SK-N-SH (cell line): ENCODE data around the gene SLC22A7. TPM values are rescaled to one million over a fixed set of nuclear protein-coding genes. Genes with fewer than 3 reads are reported as not detected.

Experiments
- CTCF ChIA-PET: fragments of 300-600, 350-600 bp; formaldehyde crosslinking; extraction: SDS; loops from one replicate; lab custom pipeline; 2021; lab: Yijun Ruan, JAX
- POLR2A ChIA-PET: fragments of 350-600 bp; sonication (Branson Sonifier 250); formaldehyde crosslinking; extraction: SDS; loops from one replicate; lab custom pipeline; 2020; ENCODE audit warnings: antibody characterized with exemption, inconsistent platforms; lab: Yijun Ruan, JAX
- DNase-seq: peaks from one replicate; pipeline ENCODE4 v3.0.0; 2012
- H2AFZ ChIP-seq: fragments of 200-600 bp; sonication (generic); 2 replicates; pipeline ENCODE4 v1.8.1; 2016; ENCODE audit warnings: antibody characterized with exemption, mild to moderate bottlenecking, low read depth
- H3F3A ChIP-seq: fragments of 200-600 bp; sonication (generic); replicated peaks from 2 replicates; pipeline ENCODE3; 2016; ENCODE audit warnings: antibody characterized with exemption, mild to moderate bottlenecking; ENCODE audit not compliant: insufficient read depth
- H3K27ac ChIP-seq, 2 experiments: fragments of 200-500 bp in 1 of 2; fragments of 200-600 bp in 1 of 2; sonication (Bioruptor generic) in 1 of 2; sonication (generic), shearing (Covaris generic) in 1 of 2; 2 replicates each; pipeline versions ENCODE4 v1.5.1 to v1.6.1; 2014 to 2016; ENCODE audit warnings: low read depth in 2 of 2, inconsistent platforms in 1 of 2, low read length in 1 of 2, mild to moderate bottlenecking in 1 of 2, mixed read lengths in 1 of 2
- H3K27me3 ChIP-seq: fragments of 200-600 bp; sonication (generic), shearing (Covaris generic); 2 replicates; pipeline ENCODE4 v1.6.1; 2016; ENCODE audit warnings: mixed run types; ENCODE audit not compliant: insufficient read depth
- H3K36me3 ChIP-seq, 2 experiments: fragments of 200-500 bp in 1 of 2; fragments of 200-600 bp in 1 of 2; sonication (Bioruptor generic) in 1 of 2; sonication (generic) in 1 of 2; replicated peaks in 1 of 2; 2 replicates each; pipeline versions ENCODE3 to v1.5.1; 2014 to 2016; ENCODE audit warnings: low read length in 1 of 2, mild to moderate bottlenecking in 1 of 2; ENCODE audit not compliant: insufficient read depth in 2 of 2, control insufficient read depth in 1 of 2
- H3K4me1 ChIP-seq, 2 experiments: fragments of 200-500 bp in 1 of 2; fragments of 200-600 bp in 1 of 2; sonication (Bioruptor generic) in 1 of 2; sonication (generic), shearing (Covaris generic) in 1 of 2; 2 replicates each; pipeline versions ENCODE4 v1.5.1 to v1.6.1; 2014 to 2016; ENCODE audit warnings: low read depth in 1 of 2, low read length in 1 of 2, mixed run types in 1 of 2; ENCODE audit not compliant: insufficient read depth in 2 of 2, control insufficient read depth in 1 of 2
- H3K4me2 ChIP-seq: fragments of 200-600 bp; sonication (generic), shearing (Covaris generic); 2 replicates; pipeline ENCODE4 v1.6.1; 2017; ENCODE audit warnings: mixed run types
- H3K4me3 ChIP-seq, 2 experiments: fragments of 200-500 bp in 1 of 2; fragments of 200-600 bp in 1 of 2; sonication (Bioruptor generic) in 1 of 2; sonication (generic), shearing (Covaris generic) in 1 of 2; 2 replicates each; pipeline versions ENCODE4 v1.5.1 to v1.8.1; 2014 to 2016; ENCODE audit warnings: low read depth in 2 of 2, inconsistent platforms in 1 of 2, low read length in 1 of 2, mild to moderate bottlenecking in 1 of 2, mixed read lengths in 1 of 2, moderate library complexity in 1 of 2
- H3K79me2 ChIP-seq: fragments of 200-600 bp; sonication (generic); 2 replicates; pipeline ENCODE4 v1.8.1; 2017; ENCODE audit warnings: mild to moderate bottlenecking; ENCODE audit not compliant: insufficient read depth
- H3K9ac ChIP-seq: fragments of 200-600 bp; sonication (generic); 2 replicates; pipeline ENCODE4 v1.6.1; 2017; ENCODE audit warnings: mixed run types
- H3K9me2 ChIP-seq: fragments of 200-600 bp; sonication (generic); 2 replicates; pipeline ENCODE4 v1.6.1; 2017; ENCODE audit warnings: mixed run types
- H3K9me3 ChIP-seq: fragments of 200-600 bp; sonication (generic); 2 replicates; pipeline ENCODE4 v1.6.1; 2017; ENCODE audit warnings: mixed run types, mild to moderate bottlenecking, moderate library complexity
- H4K20me1 ChIP-seq: fragments of 200-600 bp; sonication (generic); 2 replicates; pipeline ENCODE4 v1.6.1; 2017; ENCODE audit warnings: mild to moderate bottlenecking, mixed run types; ENCODE audit not compliant: insufficient read depth
- CHD2 ChIP-seq: fragments of 150-350 bp; IDR thresholded peaks from 2 replicates; pipeline ENCODE4 v1.6.1; 2018; ENCODE audit warnings: low read length; ENCODE audit not compliant: partially characterized antibody
- ELF1 ChIP-seq: IDR thresholded peaks from 2 replicates; pipeline ENCODE4 v1.4.0; 2012
- EP300 ChIP-seq, 2 experiments: IDR thresholded peaks; 2 replicates each; pipeline versions ENCODE4 v1.4.0 to v1.6.1; 2012; ENCODE audit warnings: borderline replicate concordance in 1 of 2, low read depth in 1 of 2, low read length in 1 of 2
- EZH2phosphoT487 ChIP-seq: fragments of 200-600 bp; sonication (generic); IDR thresholded peaks from 2 replicates; pipeline ENCODE4 v1.6.1; 2017; ENCODE audit warnings: low read depth, mixed run types, mild to moderate bottlenecking, antibody characterized with exemption, moderate library complexity, borderline replicate concordance
- FOSL2 ChIP-seq: IDR thresholded peaks from 2 replicates; pipeline ENCODE4 v1.4.0; 2012; ENCODE audit warnings: low read depth, mild to moderate bottlenecking, moderate library complexity, borderline replicate concordance
- JUND ChIP-seq: IDR thresholded peaks from 2 replicates; pipeline ENCODE4 v1.4.0; 2012
- MXI1 ChIP-seq: IDR thresholded peaks from 2 replicates; pipeline ENCODE4 v1.6.1; 2012; ENCODE audit warnings: mild to moderate bottlenecking, low read depth, low read length, improper control_type of control experiment
- NRF1 ChIP-seq: IDR thresholded peaks from 2 replicates; pipeline ENCODE4 v1.6.1; 2012; ENCODE audit warnings: low read depth, mild to moderate bottlenecking, low read length
- POLR2AphosphoS5 ChIP-seq: IDR thresholded peaks from 2 replicates; pipeline ENCODE4 v1.6.1; 2012; ENCODE audit warnings: low read depth, low read length
- RCOR1 ChIP-seq: fragments of 150-350 bp; IDR thresholded peaks from 2 replicates; pipeline ENCODE4 v1.6.1; 2017; ENCODE audit warnings: antibody characterized with exemption, low read length
- SIN3A ChIP-seq: IDR thresholded peaks from 2 replicates; pipeline ENCODE4 v1.6.1; 2012; ENCODE audit warnings: low read depth, mild to moderate bottlenecking, low read length, moderate library complexity, borderline replicate concordance
- TAF1 ChIP-seq: IDR thresholded peaks from 2 replicates; pipeline ENCODE4 v1.6.1; 2012; ENCODE audit warnings: low read depth, mild to moderate bottlenecking, low read length, moderate library complexity, borderline replicate concordance
- TCF12 ChIP-seq: IDR thresholded peaks from 2 replicates; pipeline ENCODE4 v1.4.0; 2012
- TEAD4 ChIP-seq: IDR thresholded peaks from 2 replicates; pipeline ENCODE4 v1.4.0; 2012; ENCODE audit warnings: mild to moderate bottlenecking, borderline replicate concordance; ENCODE audit not compliant: insufficient read depth
- YY1 ChIP-seq: IDR thresholded peaks from 2 replicates; pipeline ENCODE4 v1.4.0; 2012; ENCODE audit warnings: low read depth, mild to moderate bottlenecking
- WGBS: methylation state at CpG from one replicate; pipeline ENCODE4 v1.1.6; 2017; ENCODE audit warnings: low lambda C conversion rate; 5-methylcytosine and 5-hydroxymethylcytosine counted together
- polyA plus RNA-seq, 3 experiments: library from polyadenylated mRNA; depleted of rRNA; stranded (reverse); fragments of >200 nt; gene quantifications; 2 replicates each; pipeline ENCODE4 v1.2.3, GENCODE V29; 2012
- TF ChIP-seq, protein P1 (sequence below): IDR thresholded peaks from 2 replicates; pipeline ENCODE4 v1.4.0; 2012; ENCODE audit warnings: low read depth
- TF ChIP-seq, protein P2 (sequence below): fragments of 200-600 bp; sonication (generic); IDR thresholded peaks from 2 replicates; pipeline ENCODE4 v1.6.1; 2017; ENCODE audit warnings: antibody characterized with exemption, mild to moderate bottlenecking, moderate library complexity
- TF ChIP-seq, protein P3 (sequence below): IDR thresholded peaks from 2 replicates; pipeline ENCODE4 v1.4.0; 2012; ENCODE audit warnings: low read depth, borderline replicate concordance
- TF ChIP-seq, protein P4 (sequence below): fragments of 150-350 bp; IDR thresholded peaks from 2 replicates; pipeline ENCODE4 v1.6.1; 2016; ENCODE audit warnings: mild to moderate bottlenecking, low read depth, low read length

SLC22A7 gene
- polyA plus RNA-seq, 1 of the 3 experiments (the other 2 are of a cell fraction): not detected

GRCh38 chr6:43287717-43288679, 10.1 kb upstream of the SLC22A7 start (continued):
- TF ChIP-seq POLR2AphosphoS5 (no peak), EP300 (IDR thresholded peaks at IDR 0.05; ENCODE audit: borderline replicate concordance in 1 of 2, low read depth in 1 of 2, low read length in 1 of 2) (no peak), CHD2 (no peak), TEAD4 (no peak), RCOR1 (no peak), SIN3A (no peak), JUND (no peak)
- TF ChIP-seq, all 33 proteins: peak for 0

DNA sequence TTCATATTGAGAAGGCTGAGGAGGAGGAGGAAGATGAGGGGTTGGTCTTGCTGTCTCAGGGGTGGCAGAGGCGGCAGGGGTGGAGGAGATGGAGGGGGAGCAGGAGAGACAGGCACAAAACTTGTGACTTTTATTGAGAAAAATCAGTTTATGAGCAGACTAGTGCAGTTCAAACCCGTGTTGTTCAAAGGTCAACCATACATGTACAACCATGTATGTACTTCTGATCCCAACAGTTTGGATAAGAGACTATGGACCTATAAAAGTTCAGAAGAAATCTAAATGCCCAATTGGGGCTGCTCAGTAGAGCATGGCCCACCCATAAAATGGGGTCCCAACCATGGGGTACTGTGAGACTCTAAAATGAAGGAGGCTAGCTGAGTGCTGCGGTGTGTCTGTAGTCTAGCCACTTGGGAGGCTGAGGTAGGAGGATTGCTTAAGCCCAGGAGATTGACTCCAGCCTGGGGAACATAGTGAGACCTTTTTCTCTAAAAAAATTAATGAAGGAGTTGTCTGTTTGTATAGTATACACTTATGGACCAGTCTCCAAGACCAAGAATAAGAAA, 7.6 kb upstream of the SLC22A7 start:
- H3K4me2 ChIP-seq: no peak overlapping the region
- H3K9ac ChIP-seq: no peak overlapping the region
- no peak overlapping the region for H2AFZ ChIP-seq
- H4K20me1 ChIP-seq: no peaks in the 10 kb centered on the region
- DNase-seq: no peak
- no peaks in the 10 kb centered on the region for H3K27me3 ChIP-seq
- no peaks in the 10 kb centered on the region for H3K79me2 ChIP-seq
- H3K9me3 ChIP-seq: no peaks in the 10 kb centered on the region
- no peaks in the 10 kb centered on the region for H3K36me3 ChIP-seq
- no peaks in the 10 kb centered on the region for H3K4me1 ChIP-seq
- WGBS: 79% methylated on average over 3 of the region's 3 CpGs
- TF ChIP-seq, protein P1, sequence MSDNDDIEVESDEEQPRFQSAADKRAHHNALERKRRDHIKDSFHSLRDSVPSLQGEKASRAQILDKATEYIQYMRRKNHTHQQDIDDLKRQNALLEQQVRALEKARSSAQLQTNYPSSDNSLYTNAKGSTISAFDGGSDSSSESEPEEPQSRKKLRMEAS: no peak
- no peak for TF ChIP-seq NRF1
- TF ChIP-seq YY1: no peak
- TF ChIP-seq, protein P2, sequence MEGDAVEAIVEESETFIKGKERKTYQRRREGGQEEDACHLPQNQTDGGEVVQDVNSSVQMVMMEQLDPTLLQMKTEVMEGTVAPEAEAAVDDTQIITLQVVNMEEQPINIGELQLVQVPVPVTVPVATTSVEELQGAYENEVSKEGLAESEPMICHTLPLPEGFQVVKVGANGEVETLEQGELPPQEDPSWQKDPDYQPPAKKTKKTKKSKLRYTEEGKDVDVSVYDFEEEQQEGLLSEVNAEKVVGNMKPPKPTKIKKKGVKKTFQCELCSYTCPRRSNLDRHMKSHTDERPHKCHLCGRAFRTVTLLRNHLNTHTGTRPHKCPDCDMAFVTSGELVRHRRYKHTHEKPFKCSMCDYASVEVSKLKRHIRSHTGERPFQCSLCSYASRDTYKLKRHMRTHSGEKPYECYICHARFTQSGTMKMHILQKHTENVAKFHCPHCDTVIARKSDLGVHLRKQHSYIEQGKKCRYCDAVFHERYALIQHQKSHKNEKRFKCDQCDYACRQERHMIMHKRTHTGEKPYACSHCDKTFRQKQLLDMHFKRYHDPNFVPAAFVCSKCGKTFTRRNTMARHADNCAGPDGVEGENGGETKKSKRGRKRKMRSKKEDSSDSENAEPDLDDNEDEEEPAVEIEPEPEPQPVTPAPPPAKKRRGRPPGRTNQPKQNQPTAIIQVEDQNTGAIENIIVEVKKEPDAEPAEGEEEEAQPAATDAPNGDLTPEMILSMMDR: no peak
- TF ChIP-seq, protein P3, sequence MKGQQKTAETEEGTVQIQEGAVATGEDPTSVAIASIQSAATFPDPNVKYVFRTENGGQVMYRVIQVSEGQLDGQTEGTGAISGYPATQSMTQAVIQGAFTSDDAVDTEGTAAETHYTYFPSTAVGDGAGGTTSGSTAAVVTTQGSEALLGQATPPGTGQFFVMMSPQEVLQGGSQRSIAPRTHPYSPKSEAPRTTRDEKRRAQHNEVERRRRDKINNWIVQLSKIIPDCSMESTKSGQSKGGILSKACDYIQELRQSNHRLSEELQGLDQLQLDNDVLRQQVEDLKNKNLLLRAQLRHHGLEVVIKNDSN: no peak
- TF ChIP-seq, protein P4, sequence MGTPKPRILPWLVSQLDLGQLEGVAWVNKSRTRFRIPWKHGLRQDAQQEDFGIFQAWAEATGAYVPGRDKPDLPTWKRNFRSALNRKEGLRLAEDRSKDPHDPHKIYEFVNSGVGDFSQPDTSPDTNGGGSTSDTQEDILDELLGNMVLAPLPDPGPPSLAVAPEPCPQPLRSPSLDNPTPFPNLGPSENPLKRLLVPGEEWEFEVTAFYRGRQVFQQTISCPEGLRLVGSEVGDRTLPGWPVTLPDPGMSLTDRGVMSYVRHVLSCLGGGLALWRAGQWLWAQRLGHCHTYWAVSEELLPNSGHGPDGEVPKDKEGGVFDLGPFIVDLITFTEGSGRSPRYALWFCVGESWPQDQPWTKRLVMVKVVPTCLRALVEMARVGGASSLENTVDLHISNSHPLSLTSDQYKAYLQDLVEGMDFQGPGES: no peak
- no peak for TF ChIP-seq JUND
- TF ChIP-seq FOSL2: no peak
- TF ChIP-seq TCF12: no peak
- TF ChIP-seq EZH2phosphoT487: no peak
- no peak for TF ChIP-seq TAF1
- TF ChIP-seq MXI1: no peak
- no peak for TF ChIP-seq ELF1
- TF ChIP-seq SIN3A: no peak
- POLR2A ChIA-PET: no interaction called here
- H3K9me2 ChIP-seq: no peaks in the 10 kb centered on the region
- H3K27ac ChIP-seq: no peak overlapping the region
- CTCF ChIA-PET: interaction anchor here (0.9 to 2.0 kb wide), 2 partner anchors 10 to 61 kb away, joined by 3 to 9 read pairs; no protein-coding TSS in a partner anchor
- H3F3A ChIP-seq: no peaks in the 10 kb centered on the region
- no peak overlapping the region for H3K4me3 ChIP-seq
